ENCODE measurements around the gene CTNNA1.
A peak's percentile ranks its signal among the peaks of the same experiment; 100 is the strongest.

CTNNA1 gene

DNA sequence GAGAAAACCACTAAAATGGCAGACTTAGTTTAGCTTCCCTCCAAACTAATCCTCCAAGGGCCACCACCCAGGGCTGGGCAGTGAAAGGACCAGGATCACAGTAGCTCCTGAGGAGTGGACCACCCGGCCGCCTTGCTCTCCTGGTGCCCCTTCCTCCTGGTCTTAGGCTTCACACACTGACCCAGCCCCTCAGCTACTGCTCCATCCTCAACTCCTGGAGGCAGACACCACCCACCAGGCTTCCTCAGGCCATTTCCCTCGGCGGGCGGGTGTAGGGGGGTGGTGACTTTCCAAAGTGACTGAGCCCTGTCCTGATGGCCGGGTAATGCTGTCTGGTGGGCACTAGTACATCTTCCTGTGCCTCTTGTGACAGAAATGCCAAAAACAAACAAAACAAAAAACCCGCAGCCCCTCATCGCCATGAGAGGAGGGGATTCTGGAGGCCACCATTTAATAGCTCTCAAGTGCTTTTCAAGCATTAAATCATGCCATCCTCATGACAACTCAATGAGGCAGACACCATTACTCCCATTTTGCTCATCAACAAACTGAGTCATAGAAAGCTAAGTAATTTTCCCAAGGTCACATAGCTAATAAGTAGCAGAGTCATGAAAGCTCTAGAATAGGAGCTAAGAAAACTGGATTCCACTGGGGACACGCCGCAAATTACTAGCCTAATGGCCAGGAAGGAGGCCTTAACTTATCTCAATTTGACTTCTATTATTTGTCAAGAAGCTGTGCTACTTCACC, 213.2 kb downstream of the CTNNA1 start:
- no peaks in the 10 kb centered on the region for H3K36me3 ChIP-seq (ENCODE audit: insufficient read depth, low read length)
- H3K9me3 ChIP-seq (ENCODE audit: low read length), result no peaks in the 10 kb centered on the region
- H3K9ac ChIP-seq (ENCODE audit: low read length), result no peak overlapping the region
- H3K27me3 ChIP-seq (ENCODE audit: control insufficient read depth in 1 of 2, insufficient read depth in 2 of 2, low read length in 2 of 2), result no peaks in the 10 kb centered on the region
- H3K4me1 ChIP-seq (ENCODE audit: insufficient read depth, low read length), result peaks cover 22% of the 10 kb centered on the region
- H3K27ac ChIP-seq (ENCODE audit: low read depth, low read length), result no peak overlapping the region
- no peak overlapping the region for H3K4me3 ChIP-seq (ENCODE audit: low read depth in 1 of 2, low read length in 2 of 2)

DNA sequence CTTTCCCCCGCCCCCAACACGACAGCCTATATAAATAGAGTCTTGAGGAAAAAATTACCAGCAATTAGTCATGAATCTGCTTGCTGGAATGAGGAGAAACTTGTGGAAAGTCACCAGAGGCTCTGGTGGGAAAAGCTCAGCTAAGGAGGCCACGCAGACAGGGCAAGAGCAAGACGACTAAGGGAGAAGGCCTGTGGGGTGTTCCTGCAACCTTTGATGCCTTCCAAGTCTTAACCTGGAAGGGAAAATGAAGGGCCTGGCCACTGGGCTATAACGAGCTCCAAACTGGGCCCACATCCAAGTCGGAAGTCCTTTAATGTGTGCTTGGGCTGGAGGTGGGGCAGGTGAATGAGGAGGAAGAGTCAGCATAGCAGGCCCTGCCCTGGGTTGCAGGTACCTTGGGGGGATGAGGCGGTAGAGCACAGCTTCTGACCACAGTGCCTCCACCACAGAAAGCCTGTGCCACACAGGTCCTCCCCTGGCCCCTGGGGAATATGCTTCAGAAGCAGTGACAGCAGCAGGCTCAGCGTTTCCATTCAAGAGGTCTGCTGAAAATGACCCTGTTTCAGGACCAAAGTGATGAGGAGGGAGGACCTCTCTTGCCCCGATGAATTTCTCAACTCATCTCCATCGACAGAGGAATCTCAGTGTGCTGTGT, 214.7 kb downstream of the CTNNA1 start:
- no peaks in the 10 kb centered on the region for H3K9me3 ChIP-seq (ENCODE audit: low read length)
- H3K36me3 ChIP-seq (ENCODE audit: insufficient read depth, low read length), result no peaks in the 10 kb centered on the region
- no peak overlapping the region for H3K9ac ChIP-seq (ENCODE audit: low read length)
- H3K27ac ChIP-seq (ENCODE audit: low read depth, low read length), result no peak overlapping the region
- H3K4me1 ChIP-seq (ENCODE audit: insufficient read depth, low read length), result peaks cover 37% of the 10 kb centered on the region
- no peak overlapping the region for H3K4me3 ChIP-seq (ENCODE audit: low read depth in 1 of 2, low read length in 2 of 2)
- H3K27me3 ChIP-seq (ENCODE audit: control insufficient read depth in 1 of 2, insufficient read depth in 2 of 2, low read length in 2 of 2), result no peaks in the 10 kb centered on the region

DNA sequence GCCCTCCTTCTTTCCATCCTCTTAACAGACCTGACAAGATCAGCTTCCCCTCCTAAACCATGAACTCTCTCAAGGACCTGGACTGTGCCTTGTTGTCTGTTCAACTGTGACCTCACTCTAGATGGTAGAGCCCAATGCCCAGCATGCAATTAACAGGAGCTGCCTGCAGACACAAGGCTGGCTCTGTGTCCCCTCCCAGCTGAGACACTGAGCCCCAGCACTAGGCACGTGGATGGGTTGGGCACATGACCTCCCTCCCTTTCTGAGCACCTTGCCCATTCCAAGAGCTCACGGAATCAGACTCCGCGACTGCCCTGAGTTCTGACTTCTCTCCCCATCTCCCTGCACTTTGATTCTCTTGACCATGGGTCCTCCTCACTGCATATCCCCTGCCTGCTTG, 215.4 kb downstream of the CTNNA1 start:
- H3K9me3 ChIP-seq (ENCODE audit: low read length), result no peaks in the 10 kb centered on the region
- no peak overlapping the region for H3K4me3 ChIP-seq (ENCODE audit: low read depth in 1 of 2, low read length in 2 of 2)
- no peak overlapping the region for H3K9ac ChIP-seq (ENCODE audit: low read length)
- H3K4me1 ChIP-seq (ENCODE audit: insufficient read depth, low read length), result peaks cover 37% of the 10 kb centered on the region
- no peak overlapping the region for H3K27ac ChIP-seq (ENCODE audit: low read depth, low read length)
- H3K27me3 ChIP-seq (ENCODE audit: control insufficient read depth in 1 of 2, insufficient read depth in 2 of 2, low read length in 2 of 2), result no peaks in the 10 kb centered on the region
- no peaks in the 10 kb centered on the region for H3K36me3 ChIP-seq (ENCODE audit: insufficient read depth, low read length)

DNA sequence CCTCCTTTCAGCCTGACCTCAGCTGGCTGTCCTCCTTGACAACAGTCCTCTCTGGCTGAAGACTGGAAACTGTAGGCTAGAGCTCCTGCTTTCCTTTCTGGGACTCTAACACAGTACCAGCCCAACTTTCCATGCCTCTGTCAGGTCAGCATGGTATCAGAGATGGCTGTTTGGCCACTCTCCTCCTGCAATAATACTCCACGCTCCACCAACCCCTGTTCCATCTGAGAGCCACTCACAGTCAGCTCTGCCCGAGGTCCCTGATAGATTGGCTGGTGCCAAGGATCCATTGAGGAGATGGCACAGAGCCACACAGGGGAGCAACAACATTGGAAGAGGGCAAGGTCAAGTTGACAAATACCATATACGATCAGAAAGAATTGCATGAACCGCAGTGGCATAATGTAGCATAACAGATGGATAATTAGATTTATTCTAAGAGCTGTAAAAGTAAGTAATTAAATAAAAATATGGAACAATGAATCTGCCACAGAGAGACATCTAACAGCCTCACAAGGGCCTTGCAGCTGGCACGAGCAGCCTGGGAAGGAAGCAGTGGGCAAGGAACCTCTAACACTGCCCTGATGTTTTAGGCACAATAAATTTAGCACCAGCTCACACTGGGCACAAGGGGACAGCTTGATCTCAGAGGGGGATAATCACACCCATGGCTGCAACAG, 216.2 kb downstream of the CTNNA1 start:
- Histone ChIP-seq H3K9ac (ENCODE audit: low read length) (no peak overlapping the region), H3K9me3 (ENCODE audit: low read length) (no peaks in the 10 kb centered on the region), H3K27me3 (ENCODE audit: control insufficient read depth in 1 of 2, insufficient read depth in 2 of 2, low read length in 2 of 2) (no peaks in the 10 kb centered on the region), H3K36me3 (ENCODE audit: insufficient read depth, low read length) (no peaks in the 10 kb centered on the region), H3K4me1 (ENCODE audit: insufficient read depth, low read length) (peaks cover 44% of the 10 kb centered on the region), H3K4me3 (ENCODE audit: low read depth in 1 of 2, low read length in 2 of 2) (no peak overlapping the region), H3K27ac (ENCODE audit: low read depth, low read length) (no peak overlapping the region)

GRCh38 chr5:138972230-138972629, 219.0 kb downstream of the CTNNA1 start:
- no peaks in the 10 kb centered on the region for H3K36me3 ChIP-seq (ENCODE audit: insufficient read depth, low read length)
- no peak overlapping the region for H3K4me3 ChIP-seq (ENCODE audit: low read depth in 1 of 2, low read length in 2 of 2)
- no peak overlapping the region for H3K27ac ChIP-seq (ENCODE audit: low read depth, low read length)
- H3K27me3 ChIP-seq (ENCODE audit: control insufficient read depth in 1 of 2, insufficient read depth in 2 of 2, low read length in 2 of 2), result no peaks in the 10 kb centered on the region
- no peak overlapping the region for H3K9ac ChIP-seq (ENCODE audit: low read length)
- H3K9me3 ChIP-seq (ENCODE audit: low read length), result no peaks in the 10 kb centered on the region
- peaks cover 55% of the 10 kb centered on the region for H3K4me1 ChIP-seq (ENCODE audit: insufficient read depth, low read length)

DNA sequence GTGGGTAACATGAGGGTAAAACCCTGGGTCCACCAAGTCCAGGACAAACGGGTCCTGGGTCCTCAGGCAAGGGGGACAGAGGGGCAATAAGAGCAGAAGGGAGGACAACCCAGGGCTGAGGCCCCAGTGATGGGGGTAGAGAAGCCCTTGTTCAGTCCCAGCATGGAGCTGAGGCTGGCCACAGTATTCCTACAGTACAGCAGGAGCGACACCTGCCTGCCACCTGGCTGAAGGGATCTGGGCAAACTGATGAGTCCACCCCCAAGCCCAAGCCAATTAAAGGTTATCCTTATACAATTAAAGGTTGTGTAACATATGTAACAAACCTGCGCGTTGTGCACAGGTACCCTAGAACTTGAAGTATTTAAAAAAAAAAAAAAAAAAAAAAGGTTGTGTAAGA, 219.6 kb downstream of the CTNNA1 start:
- Histone ChIP-seq H3K36me3 (ENCODE audit: insufficient read depth, low read length) (no peaks in the 10 kb centered on the region), H3K4me3 (ENCODE audit: low read depth in 1 of 2, low read length in 2 of 2) (no peak overlapping the region), H3K27me3 (ENCODE audit: control insufficient read depth in 1 of 2, insufficient read depth in 2 of 2, low read length in 2 of 2) (no peaks in the 10 kb centered on the region), H3K4me1 (ENCODE audit: insufficient read depth, low read length) (peaks cover 55% of the 10 kb centered on the region), H3K9me3 (ENCODE audit: low read length) (no peaks in the 10 kb centered on the region), H3K9ac (ENCODE audit: low read length) (no peak overlapping the region), H3K27ac (ENCODE audit: low read depth, low read length) (no peak overlapping the region)

DNA sequence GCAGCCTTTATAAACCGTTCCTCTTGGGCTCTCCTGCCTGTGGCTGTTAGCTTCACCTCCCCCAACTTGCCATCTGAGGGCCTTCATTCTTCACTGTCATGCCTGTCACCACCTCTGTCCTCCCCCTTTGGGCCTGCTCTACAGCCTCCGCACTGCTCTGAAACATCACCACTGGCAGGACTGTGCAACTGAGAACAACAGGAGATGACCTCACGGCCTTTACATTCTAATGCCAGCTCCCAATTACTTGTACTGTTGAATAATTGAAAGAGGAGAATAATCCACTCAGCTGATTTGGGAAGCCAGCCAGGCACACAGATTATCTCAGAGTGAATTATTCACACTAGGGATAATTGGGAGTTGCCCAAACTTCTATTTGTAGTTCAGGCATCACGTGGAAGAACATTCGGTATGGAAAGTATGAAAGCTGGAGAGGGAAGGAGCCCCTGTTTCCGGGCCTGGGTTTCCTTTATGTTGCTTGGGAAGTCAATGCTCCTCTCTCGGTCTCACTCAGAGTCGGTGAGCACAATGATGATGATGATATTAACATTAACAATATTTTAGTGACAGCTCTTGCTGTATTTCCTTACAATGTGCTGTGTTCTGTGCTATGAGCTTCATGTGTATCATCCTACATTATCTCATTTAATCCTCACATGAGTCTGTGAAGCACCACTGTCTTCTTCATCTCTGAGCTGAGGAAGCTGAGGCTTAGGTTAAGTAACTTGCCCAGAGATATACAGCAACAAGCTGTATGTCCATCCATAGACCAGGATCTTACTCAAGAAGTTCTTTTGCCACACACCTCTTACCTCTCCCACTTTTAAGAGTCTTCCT, 221.2 kb downstream of the CTNNA1 start:
- Histone ChIP-seq H3K27me3 (ENCODE audit: control insufficient read depth in 1 of 2, insufficient read depth in 2 of 2, low read length in 2 of 2) (no peaks in the 10 kb centered on the region), H3K9ac (ENCODE audit: low read length) (no peak overlapping the region), H3K4me3 (ENCODE audit: low read depth in 1 of 2, low read length in 2 of 2) (no peak overlapping the region), H3K9me3 (ENCODE audit: low read length) (no peaks in the 10 kb centered on the region), H3K36me3 (ENCODE audit: insufficient read depth, low read length) (no peaks in the 10 kb centered on the region), H3K27ac (ENCODE audit: low read depth, low read length) (peak overlapping the region; percentile 27), H3K4me1 (ENCODE audit: insufficient read depth, low read length) (peaks cover 50% of the 10 kb centered on the region)

DNA sequence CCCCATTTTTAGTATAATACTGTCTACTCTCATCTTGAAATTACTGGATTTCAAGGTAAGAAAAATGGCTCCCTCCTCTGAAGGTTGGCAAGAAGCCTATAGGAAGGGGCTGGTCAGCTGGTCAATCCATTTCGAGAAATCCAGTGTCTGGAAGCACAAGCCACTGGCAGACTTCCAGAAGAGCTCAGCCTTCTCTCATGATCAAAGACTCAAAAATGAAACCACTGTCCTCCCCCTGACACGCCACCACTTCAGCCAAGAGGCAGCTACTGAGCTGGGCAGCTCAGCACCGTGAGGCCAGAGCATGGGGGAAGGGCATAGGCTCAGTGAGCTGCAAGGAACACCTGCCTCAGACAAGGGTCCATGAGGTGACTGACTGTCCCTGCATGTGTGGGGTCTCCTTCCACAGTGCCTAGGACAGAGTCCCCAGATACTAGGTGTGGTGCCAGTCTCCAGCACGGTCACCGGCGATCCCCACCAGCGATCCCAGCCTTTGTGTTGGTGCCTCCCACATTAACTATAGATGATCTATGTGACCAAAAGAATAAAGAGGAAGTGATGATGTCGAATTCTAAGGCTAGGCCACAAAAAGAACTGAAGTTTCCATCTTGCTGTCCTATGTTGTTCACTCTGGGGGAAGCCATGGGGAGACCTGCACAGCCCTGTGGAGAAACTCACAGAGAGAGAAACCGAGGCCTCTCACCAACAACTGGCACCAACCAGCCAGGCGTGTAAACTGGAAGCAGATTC, 222.0 kb downstream of the CTNNA1 start:
- Histone ChIP-seq H3K9ac (ENCODE audit: low read length) (no peak overlapping the region), H3K27ac (ENCODE audit: low read depth, low read length) (no peak overlapping the region), H3K9me3 (ENCODE audit: low read length) (no peaks in the 10 kb centered on the region), H3K4me1 (ENCODE audit: insufficient read depth, low read length) (peaks cover 43% of the 10 kb centered on the region), H3K27me3 (ENCODE audit: control insufficient read depth in 1 of 2, insufficient read depth in 2 of 2, low read length in 2 of 2) (no peaks in the 10 kb centered on the region), H3K4me3 (ENCODE audit: low read depth in 1 of 2, low read length in 2 of 2) (no peak overlapping the region), H3K36me3 (ENCODE audit: insufficient read depth, low read length) (no peaks in the 10 kb centered on the region)

DNA sequence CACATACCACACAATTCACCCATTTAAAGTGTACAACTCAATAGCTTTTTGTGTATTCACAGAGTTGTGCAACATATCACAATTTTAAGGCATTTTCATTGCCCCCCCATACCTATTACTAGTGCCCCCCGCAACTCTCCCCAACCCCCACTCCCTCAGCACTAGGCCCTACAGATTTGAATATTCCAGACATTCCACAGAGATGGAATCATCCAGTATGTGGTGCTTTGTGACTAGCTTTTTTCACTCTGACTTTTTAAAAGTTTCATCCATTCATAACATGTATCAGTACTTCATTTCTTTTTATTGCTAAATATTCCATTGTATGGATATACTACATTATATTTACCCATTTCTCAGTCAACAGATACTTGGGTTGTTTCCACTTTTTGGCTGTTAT, 224.9 kb downstream of the CTNNA1 start:
- no peaks in the 10 kb centered on the region for H3K9me3 ChIP-seq (ENCODE audit: low read length)
- no peak overlapping the region for H3K27ac ChIP-seq (ENCODE audit: low read depth, low read length)
- no peak overlapping the region for H3K9ac ChIP-seq (ENCODE audit: low read length)
- H3K27me3 ChIP-seq (ENCODE audit: control insufficient read depth in 1 of 2, insufficient read depth in 2 of 2, low read length in 2 of 2), result no peaks in the 10 kb centered on the region
- H3K4me1 ChIP-seq (ENCODE audit: insufficient read depth, low read length), result peaks cover 18% of the 10 kb centered on the region
- H3K4me3 ChIP-seq (ENCODE audit: low read depth in 1 of 2, low read length in 2 of 2), result no peak overlapping the region
- H3K36me3 ChIP-seq (ENCODE audit: insufficient read depth, low read length), result no peaks in the 10 kb centered on the region

GRCh38 chr5:138978581-138978980, 225.4 kb downstream of the CTNNA1 start:
- H3K27ac ChIP-seq (ENCODE audit: low read depth, low read length), result no peak overlapping the region
- peaks cover 18% of the 10 kb centered on the region for H3K4me1 ChIP-seq (ENCODE audit: insufficient read depth, low read length)
- no peaks in the 10 kb centered on the region for H3K36me3 ChIP-seq (ENCODE audit: insufficient read depth, low read length)
- no peak overlapping the region for H3K4me3 ChIP-seq (ENCODE audit: low read depth in 1 of 2, low read length in 2 of 2)
- H3K9me3 ChIP-seq (ENCODE audit: low read length), result no peaks in the 10 kb centered on the region
- H3K9ac ChIP-seq (ENCODE audit: low read length), result no peak overlapping the region
- no peaks in the 10 kb centered on the region for H3K27me3 ChIP-seq (ENCODE audit: control insufficient read depth in 1 of 2, insufficient read depth in 2 of 2, low read length in 2 of 2)

All from muscle layer of colon (tissue), 2 donors.